HCT116 (cell line): ENCODE results near the gene ZBTB7C. TPM values are rescaled to one million over a fixed set of nuclear protein-coding genes. Genes with fewer than 3 reads are reported as not detected.

Source experiments
- ATAC-seq: fragments of 200-7000 bp; cut with Tn5 transposase; 2 replicates; pipeline ENCODE4 v1.9.1; 2020; ENCODE audit warnings: mild to moderate bottlenecking, moderate library complexity
- BruUV-seq: library from RNA; stranded (reverse); fragments of 400-500 nt; replicated peaks from 2 replicates; lab custom pipeline; 2021; lab: Mats Ljungman, UMichigan
- CTCF ChIA-PET: fragments of 300-600 bp; sonication (Branson Sonifier 250); formaldehyde crosslinking; loops from one replicate; lab custom pipeline; 2021; ENCODE audit warnings: antibody characterized with exemption; lab: Charles Lee
- POLR2A ChIA-PET: fragments of 300-600, 350-600 bp; sonication (Branson Sonifier 250); formaldehyde crosslinking; loops from one replicate; lab custom pipeline; 2021; ENCODE audit warnings: antibody characterized with exemption; lab: Charles Lee
- RAD21 ChIA-PET, 2 experiments: fragments of 300-600 bp; sonication (Branson Sonifier 250); formaldehyde crosslinking; loops; one replicate each; lab custom pipeline; 2023; ENCODE audit warnings: low total read pairs in 2 of 2; ENCODE audit not compliant: uncharacterized antibody in 2 of 2, unreplicated experiment in 2 of 2, low non-redundant PET in 1 of 2; lab: Charles Lee
- DNase-seq: peaks from one replicate; pipeline ENCODE4 v3.0.0-alpha.2; 2010; ENCODE audit warnings: low read depth, low spot score
- H2AFZ ChIP-seq: fragments of 200-600 bp; shearing (Covaris generic), sonication (generic); 2 replicates; pipeline ENCODE4 v1.6.1; 2017; ENCODE audit warnings: low read depth, mixed run types, mixed read lengths, antibody characterized with exemption, low read length; ENCODE audit not compliant: poor library complexity, severe bottlenecking
- H3K27ac ChIP-seq: 2 replicates; pipeline ENCODE4 v1.5.1; 2012; ENCODE audit warnings: low read depth, low read length
- H3K27me3 ChIP-seq: fragments of 200-600 bp; sonication (generic); 2 replicates; pipeline ENCODE4 v1.6.1; 2016; ENCODE audit warnings: mixed run types, low read length, mixed read lengths; ENCODE audit not compliant: insufficient read depth
- H3K36me3 ChIP-seq, 2 experiments: fragments of 200-500 bp in 1 of 2; fragments of 200-600 bp in 1 of 2; sonication (Bioruptor generic) in 1 of 2; sonication (generic) in 1 of 2; 2 replicates each; pipeline versions ENCODE4 v1.5.1 to v1.6.1; 2014 to 2016; ENCODE audit warnings: low read length in 2 of 2, inconsistent platforms in 1 of 2, mixed read lengths in 1 of 2, mixed run types in 1 of 2; ENCODE audit not compliant: insufficient read depth in 2 of 2, control insufficient read depth in 1 of 2
- H3K4me1 ChIP-seq, 2 experiments: fragments of 200-600 bp in 1 of 2; sonication (generic) in 1 of 2; 2 replicates each; pipeline versions ENCODE4 v1.5.1 to v1.6.1; 2012 to 2017; ENCODE audit warnings: low read length in 2 of 2, inconsistent platforms in 1 of 2, mild to moderate bottlenecking in 1 of 2, mixed read lengths in 1 of 2, mixed run types in 1 of 2, moderate library complexity in 1 of 2; ENCODE audit not compliant: insufficient read depth in 2 of 2, control insufficient read depth in 1 of 2
- H3K4me2 ChIP-seq: fragments of 200-600 bp; sonication (generic); 2 replicates; pipeline ENCODE4 v1.6.1; 2017; ENCODE audit warnings: mixed run types, low read length, mixed read lengths
- H3K4me3 ChIP-seq, 2 experiments: fragments of 200-600 bp in 1 of 2; sonication (generic) in 1 of 2; replicated peaks in 1 of 2; 2 replicates each; pipeline ENCODE4 v1.5.1; 2011 to 2016; ENCODE audit warnings: low read length in 2 of 2, control low read depth in 1 of 2, low read depth in 1 of 2, mild to moderate bottlenecking in 1 of 2, mixed read lengths in 1 of 2, mixed run types in 1 of 2
- H3K79me2 ChIP-seq: fragments of 200-600 bp; sonication (generic); 2 replicates; pipeline ENCODE4 v1.6.1; 2017; ENCODE audit warnings: mild to moderate bottlenecking, mixed run types, low read length, moderate library complexity, mixed read lengths; ENCODE audit not compliant: insufficient read depth
- H3K9ac ChIP-seq: fragments of 200-600 bp; sonication (generic); 2 replicates; pipeline ENCODE4 v1.6.1; 2016; ENCODE audit warnings: low read length, mixed read lengths
- H3K9me2 ChIP-seq: fragments of 200-600 bp; sonication (generic), shearing (Covaris generic); 2 replicates; pipeline ENCODE4 v1.6.1; 2017; ENCODE audit warnings: mixed run types, mild to moderate bottlenecking, moderate library complexity; ENCODE audit not compliant: insufficient read depth
- H3K9me3 ChIP-seq, 2 experiments: fragments of 200-500 bp in 1 of 2; fragments of 200-600 bp in 1 of 2; sonication (Bioruptor generic) in 1 of 2; sonication (generic) in 1 of 2; 2 replicates each; pipeline ENCODE4 v1.6.1; 2014 to 2017; ENCODE audit warnings: low read length in 2 of 2, mixed read lengths in 2 of 2, inconsistent platforms in 1 of 2, low read depth in 1 of 2, mild to moderate bottlenecking in 1 of 2, mixed run types in 1 of 2, moderate library complexity in 1 of 2; ENCODE audit not compliant: control insufficient read depth in 1 of 2, insufficient read depth in 1 of 2
- H4K20me1 ChIP-seq: fragments of 200-600 bp; sonication (generic), shearing (Covaris generic); 2 replicates; pipeline ENCODE4 v1.6.1; 2017; ENCODE audit warnings: mixed run types, mild to moderate bottlenecking, moderate library complexity; ENCODE audit not compliant: insufficient read depth
- CBX3 ChIP-seq: IDR thresholded peaks from 2 replicates; pipeline ENCODE4 v1.6.1; 2012; ENCODE audit warnings: low read depth
- CEBPB ChIP-seq: IDR thresholded peaks from 2 replicates; pipeline ENCODE4 v1.6.1; 2012; ENCODE audit warnings: low read depth
- EGR1 ChIP-seq: IDR thresholded peaks from 2 replicates; pipeline ENCODE4 v1.6.1; 2012; ENCODE audit warnings: low read depth
- ELF1 ChIP-seq: IDR thresholded peaks from 2 replicates; pipeline ENCODE4 v1.6.1; 2012; ENCODE audit warnings: low read depth, borderline replicate concordance
- EZH2 ChIP-seq: fragments of 200-600 bp; sonication (generic); IDR thresholded peaks from 2 replicates; pipeline ENCODE4 v1.6.1; 2017; ENCODE audit warnings: antibody characterized with exemption, mixed run types
- EZH2phosphoT487 ChIP-seq: fragments of 200-600 bp; IDR thresholded peaks from 2 replicates; pipeline ENCODE4 v1.6.1; 2018; ENCODE audit warnings: antibody characterized with exemption, borderline replicate concordance
- FOSL1 ChIP-seq: IDR thresholded peaks from 2 replicates; pipeline ENCODE4 v1.6.1; 2012; ENCODE audit warnings: low read depth
- MAX ChIP-seq: IDR thresholded peaks from 2 replicates; pipeline ENCODE4 v1.6.1; 2012
- POLR2A ChIP-seq: IDR thresholded peaks from 2 replicates; pipeline ENCODE4 v1.7.0; 2011; ENCODE audit warnings: borderline replicate concordance; ENCODE audit not compliant: insufficient read depth, insufficient read length; ENCODE audit errors: extremely low read depth
- POLR2AphosphoS5 ChIP-seq: IDR thresholded peaks from 2 replicates; pipeline ENCODE4 v1.6.1; 2011; ENCODE audit warnings: mild to moderate bottlenecking, low read depth, low read length, moderate library complexity
- RAD21 ChIP-seq: IDR thresholded peaks from 2 replicates; pipeline ENCODE4 v1.6.1; 2012; ENCODE audit warnings: low read depth, mild to moderate bottlenecking
- SIN3A ChIP-seq: IDR thresholded peaks from 2 replicates; pipeline ENCODE4 v1.6.1; 2012; ENCODE audit warnings: low read depth
- SP1 ChIP-seq: IDR thresholded peaks from 2 replicates; pipeline ENCODE4 v1.6.1; 2012; ENCODE audit warnings: low read depth
- SRF ChIP-seq: IDR thresholded peaks from 2 replicates; pipeline ENCODE4 v1.6.1; 2012; ENCODE audit warnings: low read depth
- ZBTB33 ChIP-seq: IDR thresholded peaks from 2 replicates; pipeline ENCODE4 v1.6.1; 2011; ENCODE audit warnings: mild to moderate bottlenecking, low read length, moderate library complexity; ENCODE audit not compliant: insufficient replicate concordance; ENCODE audit errors: extremely low read depth
- ZFX ChIP-seq: fragments of 450-650 bp; IDR thresholded peaks from 2 replicates; pipeline ENCODE4 v1.6.1; 2017
- ZNF274 ChIP-seq: fragments of 200-500 bp; sonication (Bioruptor generic); IDR thresholded peaks from 2 replicates; pipeline ENCODE4 v1.6.1; 2014; ENCODE audit warnings: mild to moderate bottlenecking, low read depth, low read length, inconsistent platforms
- intact Hi-C: fragments of 100-400 bp; cut with micrococcal nuclease; formaldehyde crosslinking; loops from 2 replicates; pipeline ENCODE4 v1.10.0; 2022
- total RNA-seq: library from RNA; stranded (reverse); gene quantifications from one replicate; pipeline ENCODE4 v1.2.1, GENCODE V29; 2021; ENCODE audit not compliant: unreplicated experiment
- TF ChIP-seq, protein P1 (sequence below): IDR thresholded peaks from 2 replicates; pipeline ENCODE4 v1.6.1; 2012; ENCODE audit warnings: low read depth
- TF ChIP-seq, protein P2 (sequence below): IDR thresholded peaks from 2 replicates; pipeline ENCODE4 v1.6.1; 2012

Gene ZBTB7C
- total RNA-seq, 1 experiment from 2014 or later, result 0.37 TPM

DNA sequence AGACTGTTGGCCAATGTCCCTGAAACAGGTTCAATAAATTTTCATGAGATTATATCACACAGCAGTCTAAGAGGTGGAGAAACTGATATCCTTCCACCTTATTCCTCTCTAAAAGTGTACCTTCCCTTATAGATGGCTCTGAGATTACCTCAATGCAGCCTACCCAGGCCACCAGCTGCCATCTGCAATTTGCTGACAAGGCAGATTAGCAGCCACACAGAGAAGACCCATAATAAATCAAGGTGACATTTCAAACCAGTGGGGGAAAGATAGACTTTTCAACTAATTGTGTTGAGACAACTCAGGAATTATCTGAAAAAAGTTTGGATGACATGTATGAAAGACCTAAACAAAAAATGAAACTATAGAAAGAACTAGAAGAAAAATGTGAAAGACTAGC is 43.2 kb downstream of the ZBTB7C start (continued):
- TF ChIP-seq, protein P1, sequence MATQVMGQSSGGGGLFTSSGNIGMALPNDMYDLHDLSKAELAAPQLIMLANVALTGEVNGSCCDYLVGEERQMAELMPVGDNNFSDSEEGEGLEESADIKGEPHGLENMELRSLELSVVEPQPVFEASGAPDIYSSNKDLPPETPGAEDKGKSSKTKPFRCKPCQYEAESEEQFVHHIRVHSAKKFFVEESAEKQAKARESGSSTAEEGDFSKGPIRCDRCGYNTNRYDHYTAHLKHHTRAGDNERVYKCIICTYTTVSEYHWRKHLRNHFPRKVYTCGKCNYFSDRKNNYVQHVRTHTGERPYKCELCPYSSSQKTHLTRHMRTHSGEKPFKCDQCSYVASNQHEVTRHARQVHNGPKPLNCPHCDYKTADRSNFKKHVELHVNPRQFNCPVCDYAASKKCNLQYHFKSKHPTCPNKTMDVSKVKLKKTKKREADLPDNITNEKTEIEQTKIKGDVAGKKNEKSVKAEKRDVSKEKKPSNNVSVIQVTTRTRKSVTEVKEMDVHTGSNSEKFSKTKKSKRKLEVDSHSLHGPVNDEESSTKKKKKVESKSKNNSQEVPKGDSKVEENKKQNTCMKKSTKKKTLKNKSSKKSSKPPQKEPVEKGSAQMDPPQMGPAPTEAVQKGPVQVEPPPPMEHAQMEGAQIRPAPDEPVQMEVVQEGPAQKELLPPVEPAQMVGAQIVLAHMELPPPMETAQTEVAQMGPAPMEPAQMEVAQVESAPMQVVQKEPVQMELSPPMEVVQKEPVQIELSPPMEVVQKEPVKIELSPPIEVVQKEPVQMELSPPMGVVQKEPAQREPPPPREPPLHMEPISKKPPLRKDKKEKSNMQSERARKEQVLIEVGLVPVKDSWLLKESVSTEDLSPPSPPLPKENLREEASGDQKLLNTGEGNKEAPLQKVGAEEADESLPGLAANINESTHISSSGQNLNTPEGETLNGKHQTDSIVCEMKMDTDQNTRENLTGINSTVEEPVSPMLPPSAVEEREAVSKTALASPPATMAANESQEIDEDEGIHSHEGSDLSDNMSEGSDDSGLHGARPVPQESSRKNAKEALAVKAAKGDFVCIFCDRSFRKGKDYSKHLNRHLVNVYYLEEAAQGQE, result no peak
- TF ChIP-seq EZH2phosphoT487 (no peak), CEBPB (no peak), SP1 (no peak), ZBTB33 (no peak), SIN3A (no peak), MAX (no peak)

GRCh38 chr18:48364146-48364545 is 45.0 kb downstream of the ZBTB7C start:
- no peak overlapping the region for H2AFZ ChIP-seq
- POLR2A ChIA-PET, result no interaction called here
- TF ChIP-seq, protein P2, sequence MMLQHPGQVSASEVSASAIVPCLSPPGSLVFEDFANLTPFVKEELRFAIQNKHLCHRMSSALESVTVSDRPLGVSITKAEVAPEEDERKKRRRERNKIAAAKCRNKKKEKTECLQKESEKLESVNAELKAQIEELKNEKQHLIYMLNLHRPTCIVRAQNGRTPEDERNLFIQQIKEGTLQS, result no peak
- TF ChIP-seq ZBTB33 (no peak), EGR1 (no peak), SRF (no peak), ZNF274 (no peak), SIN3A (no peak), ELF1 (no peak), SP1 (no peak), POLR2AphosphoS5 (no peak), CBX3 (no peak), FOSL1 (no peak), EZH2 (no peak), POLR2A (no peak), EZH2phosphoT487 (no peak), RAD21 (no peak), ZFX (no peak)
- TF ChIP-seq, all 23 proteins: peak for 0
- CTCF ChIA-PET, result no interaction called here
- Histone ChIP-seq H3K4me3 (no peak overlapping the region), H3K4me2 (no peak overlapping the region), H3K9me2 (no peaks in the 10 kb centered on the region), H4K20me1 (no peaks in the 10 kb centered on the region), H3K79me2 (no peaks in the 10 kb centered on the region), H3K27me3 (no peaks in the 10 kb centered on the region), H3K9ac (no peak overlapping the region), H3K9me3 (peaks cover 0 to 10% of the 10 kb centered on the region in 2 experiments; a peak in 1 of 4 replicates), H3K27ac (no peak overlapping the region), H3K36me3 (no peaks in the 10 kb centered on the region), H3K4me1 (no peaks in the 10 kb centered on the region)
- no TSS peak for BruUV-seq
- DNase-seq, result no peak
- no peak for ATAC-seq
- RAD21 ChIA-PET, result no interaction called here
- intact Hi-C loops, result no loop called here
